Fibroblast of skin of left quadriceps (primary cell): ENCODE results near the gene DLG2.
"Not testable (repeated sequence)": the region's sequence is repeated elsewhere in the genome, so short reads cannot be mapped to it uniquely, and the experiment has no call there.

Source experiments
- DNase-seq, 2 experiments: peaks; one replicate each; pipeline ENCODE4 v3.0.0-alpha.2; 2013; ENCODE audit warnings: low read depth in 2 of 2

The DLG2 gene

GRCh38 chr11:85028329-85029101, 598.6 kb downstream of the DLG2 start:
- DNase-seq = no peak

GRCh38 chr11:85027346-85027745, 599.8 kb downstream of the DLG2 start:
- no peak for DNase-seq

GRCh38 chr11:85021058-85021457, 606.1 kb downstream of the DLG2 start:
- DNase-seq = peak in 1 of 2 experiments; percentile 1

- DNase-seq = no peak
These were observed 633.8 kb downstream of the DLG2 start for GRCh38 chr11:84993386-84993785.

- DNase-seq = no peak
These were observed 637.0 kb downstream of the DLG2 start for GRCh38 chr11:84990141-84990540.

GRCh38 chr11:84987686-84988187, 639.4 kb downstream of the DLG2 start:
- DNase-seq = not testable (repeated sequence)

GRCh38 chr11:84981301-84981700, 645.8 kb downstream of the DLG2 start:
- DNase-seq = no peak

- DNase-seq = peak; percentile 22 to 23
These were observed 658.0 kb downstream of the DLG2 start for GRCh38 chr11:84969103-84969502.

- no peak for DNase-seq
These were observed 661.7 kb downstream of the DLG2 start for GRCh38 chr11:84965484-84965883.

GRCh38 chr11:84963240-84963639, 663.9 kb downstream of the DLG2 start:
- no peak for DNase-seq

- no peak for DNase-seq
These were observed 665.1 kb downstream of the DLG2 start for GRCh38 chr11:84962018-84962417.

GRCh38 chr11:84958295-84958694, 668.8 kb downstream of the DLG2 start:
- DNase-seq = no peak

GRCh38 chr11:84950569-84951270, 676.4 kb downstream of the DLG2 start:
- no peak for DNase-seq

GRCh38 chr11:84947970-84948580, 679.1 kb downstream of the DLG2 start:
- peak in 1 of 2 experiments; percentile 9 for DNase-seq

- DNase-seq = no peak
These were observed 680.1 kb downstream of the DLG2 start for GRCh38 chr11:84947070-84947469.

GRCh38 chr11:84930863-84931262, 696.3 kb downstream of the DLG2 start:
- no peak for DNase-seq

GRCh38 chr11:84929738-84930137, 697.4 kb downstream of the DLG2 start:
- no peak for DNase-seq

GRCh38 chr11:84924154-84924692, 702.9 kb downstream of the DLG2 start:
- DNase-seq = no peak

GRCh38 chr11:84923489-84923888, 703.7 kb downstream of the DLG2 start:
- no peak for DNase-seq

- DNase-seq = no peak
These were observed 704.3 kb downstream of the DLG2 start for GRCh38 chr11:84922836-84923235.

- no peak for DNase-seq
These were observed 704.8 kb downstream of the DLG2 start for GRCh38 chr11:84922212-84922805.

GRCh38 chr11:84914511-84914910, 712.6 kb downstream of the DLG2 start:
- DNase-seq = no peak
